GM23248 (cell line): ENCODE measurements around the gene MIGA2. TPM values are rescaled to one million over a fixed set of nuclear protein-coding genes. Genes with fewer than 3 reads are reported as not detected.

ENCODE experiments used
- DNase-seq: peaks from one replicate; pipeline ENCODE4 v3.0.0-alpha.2; 2015
- H2AFZ ChIP-seq: fragments of 200-600 bp; sonication (generic); 2 replicates; pipeline ENCODE4 v1.6.1; 2016; ENCODE audit warnings: antibody characterized with exemption
- H3F3A ChIP-seq: fragments of 200-600 bp; sonication (generic); 2 replicates; pipeline ENCODE4 v1.6.1; 2016; ENCODE audit warnings: mild to moderate bottlenecking, antibody characterized with exemption, mixed run types; ENCODE audit not compliant: insufficient read depth
- H3K27ac ChIP-seq: fragments of 200-600 bp; sonication (generic); 2 replicates; pipeline ENCODE4 v1.5.1; 2016; ENCODE audit warnings: mild to moderate bottlenecking
- H3K27me3 ChIP-seq: fragments of 200-600 bp; sonication (generic); replicated peaks from 2 replicates; pipeline ENCODE4 v1.6.1; 2016; ENCODE audit warnings: mild to moderate bottlenecking; ENCODE audit not compliant: insufficient read depth
- H3K36me3 ChIP-seq: fragments of 200-600 bp; sonication (generic); 2 replicates; pipeline ENCODE4 v1.6.1; 2016; ENCODE audit warnings: low read depth, mild to moderate bottlenecking
- H3K4me1 ChIP-seq: fragments of 200-600 bp; sonication (generic); 2 replicates; pipeline ENCODE4 v1.6.1; 2016; ENCODE audit warnings: mild to moderate bottlenecking; ENCODE audit not compliant: insufficient read depth
- H3K4me2 ChIP-seq: fragments of 200-600 bp; sonication (generic); one replicate; pipeline ENCODE4 v1.6.1; 2016; ENCODE audit warnings: mild to moderate bottlenecking; ENCODE audit not compliant: unreplicated experiment
- H3K4me3 ChIP-seq: fragments of 200-600 bp; sonication (generic); 2 replicates; pipeline ENCODE4 v1.5.1; 2016; ENCODE audit warnings: mild to moderate bottlenecking
- H3K79me2 ChIP-seq: fragments of 200-600 bp; sonication (generic); 2 replicates; pipeline ENCODE4 v1.6.1; 2016; ENCODE audit warnings: mild to moderate bottlenecking; ENCODE audit not compliant: insufficient read depth
- H3K9ac ChIP-seq: fragments of 200-600 bp; sonication (generic); 2 replicates; pipeline ENCODE4 v1.6.1; 2016; ENCODE audit warnings: mild to moderate bottlenecking
- H3K9me2 ChIP-seq: fragments of 200-600 bp; sonication (generic); 2 replicates; pipeline ENCODE4 v1.6.1; 2016; ENCODE audit warnings: mixed run types, mild to moderate bottlenecking, moderate library complexity; ENCODE audit not compliant: insufficient read depth
- H3K9me3 ChIP-seq: fragments of 200-600 bp; sonication (generic); one replicate; pipeline ENCODE4 v1.6.1; 2017; ENCODE audit warnings: low read depth
- H4K20me1 ChIP-seq: fragments of 200-600 bp; sonication (generic); 2 replicates; pipeline ENCODE4 v1.6.0; 2016; ENCODE audit not compliant: insufficient read depth
- EZH2 ChIP-seq: fragments of 200-600 bp; sonication (generic); IDR thresholded peaks from 2 replicates; pipeline ENCODE4 v1.6.1; 2018; ENCODE audit warnings: antibody characterized with exemption, mild to moderate bottlenecking; ENCODE audit not compliant: insufficient read depth, poor library complexity, severe bottlenecking
- EZH2phosphoT487 ChIP-seq: fragments of 200-600 bp; sonication (generic); IDR thresholded peaks from 2 replicates; pipeline ENCODE4 v1.6.1; 2018; ENCODE audit warnings: antibody characterized with exemption, moderate library complexity, mild to moderate bottlenecking, low read depth; ENCODE audit not compliant: insufficient read depth
- WGBS, 2 experiments: methylation state at CpG; one replicate each; pipeline ENCODE4 v1.1.6; 2015 to 2017; ENCODE audit warnings: low lambda C conversion rate in 2 of 2, low coverage in 1 of 2; ENCODE audit errors: missing lambda C conversion rate in 2 of 2; 5-methylcytosine and 5-hydroxymethylcytosine counted together
- in situ Hi-C: fragments of 300-500 bp; cut with MboI; formaldehyde crosslinking; loops from 2 replicates; pipeline ENCODE4 v1.15.0; 2020
- polyA plus RNA-seq: library from polyadenylated mRNA; unstranded; fragments of >200 nt; fragmentation: Nextera tagmentation; extraction: Ambion mirVana; gene quantifications from 2 replicates; pipeline ENCODE4 v1.2.1, GENCODE V29; 2016
- total RNA-seq: library from RNA; depleted of rRNA; stranded (reverse); fragments of >200 nt; shearing (Covaris generic); gene quantifications from 2 replicates; pipeline ENCODE4 v1.2.3, GENCODE V29; 2014

MIGA2 gene
- total and polyA plus RNA-seq, 2 experiments from 2014 or later = 12.4 to 35.1 TPM

DNA sequence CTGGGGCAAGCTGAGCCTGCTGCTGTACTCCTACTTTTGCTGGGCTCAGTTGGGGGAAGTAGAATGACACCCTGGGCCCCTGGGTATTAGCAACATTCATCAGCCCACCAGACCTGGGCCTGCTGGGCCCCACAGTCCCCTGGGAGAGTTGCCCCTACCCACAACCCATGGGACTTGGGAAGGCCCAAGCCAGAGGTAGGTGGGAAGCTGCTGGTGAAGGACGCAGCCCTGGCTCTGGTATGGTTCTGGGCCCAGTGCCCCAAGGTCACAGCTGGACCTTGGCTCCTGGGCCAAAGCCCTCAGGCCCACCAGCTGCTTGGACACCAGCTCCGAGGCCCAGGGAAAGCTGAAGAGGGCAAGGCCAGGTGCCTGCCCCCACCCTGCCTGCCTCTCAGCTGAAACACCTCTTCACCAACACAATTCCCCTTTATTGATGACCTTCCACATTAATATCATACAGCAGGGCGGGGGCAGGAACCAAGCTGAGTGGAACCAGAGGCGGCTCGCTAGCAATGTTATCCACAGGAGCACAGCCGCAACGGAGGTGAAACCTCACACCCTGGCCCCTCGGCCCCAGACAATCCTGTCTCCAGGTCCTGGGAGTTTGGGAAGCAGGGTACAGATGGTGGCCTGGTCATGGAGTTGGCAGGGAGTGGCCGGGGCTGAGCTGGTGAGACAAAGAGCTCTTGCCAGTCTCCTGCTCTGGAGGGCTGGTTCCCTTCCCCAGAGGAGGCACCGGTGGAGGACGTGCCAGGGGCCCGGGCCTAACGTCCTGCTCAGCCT is 58.2 kb downstream of the MIGA2 start:
- no peaks in the 10 kb centered on the region for H3K9me2 ChIP-seq
- no peak overlapping the region for H3K4me3 ChIP-seq
- H3K9ac ChIP-seq = no peak overlapping the region
- TF ChIP-seq EZH2 (no peak), EZH2phosphoT487 (no peak)
- no peak overlapping the region for H3K4me2 ChIP-seq
- H3K27ac ChIP-seq = no peak overlapping the region
- in situ Hi-C loops = no loop called here
- H3K27me3 ChIP-seq = no peaks in the 10 kb centered on the region
- no peaks in the 10 kb centered on the region for H3F3A ChIP-seq
- no peaks in the 10 kb centered on the region for H4K20me1 ChIP-seq
- WGBS, 2 experiments = 90 to 93% methylated on average over 13 of the region's 13 CpGs
- no peaks in the 10 kb centered on the region for H3K9me3 ChIP-seq
- H3K4me1 ChIP-seq = no peaks in the 10 kb centered on the region
- no peaks in the 10 kb centered on the region for H3K36me3 ChIP-seq
- H2AFZ ChIP-seq = no peak overlapping the region
- H3K79me2 ChIP-seq = no peaks in the 10 kb centered on the region
- DNase-seq = no peak

- H3K4me1 ChIP-seq = no peaks in the 10 kb centered on the region
- no peak overlapping the region for H2AFZ ChIP-seq
- no peak for DNase-seq
- 91 to 97% methylated on average over 17 to 21 of the region's 21 CpGs for WGBS, 2 experiments
- H3K9me2 ChIP-seq = no peaks in the 10 kb centered on the region
- no peaks in the 10 kb centered on the region for H4K20me1 ChIP-seq
- H3K36me3 ChIP-seq = no peaks in the 10 kb centered on the region
- TF ChIP-seq EZH2 (no peak), EZH2phosphoT487 (no peak)
- no peaks in the 10 kb centered on the region for H3F3A ChIP-seq
- H3K79me2 ChIP-seq = no peaks in the 10 kb centered on the region
- H3K4me3 ChIP-seq = no peak overlapping the region
- no peaks in the 10 kb centered on the region for H3K27me3 ChIP-seq
- H3K27ac ChIP-seq = no peak overlapping the region
- H3K9ac ChIP-seq = no peak overlapping the region
- no peaks in the 10 kb centered on the region for H3K9me3 ChIP-seq
- no peak overlapping the region for H3K4me2 ChIP-seq
- in situ Hi-C loops = no loop called here
These were observed 58.8 kb downstream of the MIGA2 start for GRCh38 chr9:129095170-129095667.

- Histone ChIP-seq H3K27me3 (no peaks in the 10 kb centered on the region), H3K9me3 (no peaks in the 10 kb centered on the region), H3K4me1 (no peaks in the 10 kb centered on the region), H3K79me2 (no peaks in the 10 kb centered on the region), H4K20me1 (no peaks in the 10 kb centered on the region), H3K9me2 (no peaks in the 10 kb centered on the region), H3K36me3 (no peaks in the 10 kb centered on the region), H3F3A (no peaks in the 10 kb centered on the region), H2AFZ (no peak overlapping the region), H3K4me3 (no peak overlapping the region), H3K27ac (no peak overlapping the region), H3K9ac (no peak overlapping the region), H3K4me2 (no peak overlapping the region)
- 92 to 93% methylated on average over 9 to 12 of the region's 12 CpGs for WGBS, 2 experiments
- in situ Hi-C loops = no loop called here
- DNase-seq = no peak
- no peak for TF ChIP-seq EZH2phosphoT487
- no peak for TF ChIP-seq EZH2
These were observed 59.5 kb downstream of the MIGA2 start for GRCh38 chr9:129095908-129096307.

DNA sequence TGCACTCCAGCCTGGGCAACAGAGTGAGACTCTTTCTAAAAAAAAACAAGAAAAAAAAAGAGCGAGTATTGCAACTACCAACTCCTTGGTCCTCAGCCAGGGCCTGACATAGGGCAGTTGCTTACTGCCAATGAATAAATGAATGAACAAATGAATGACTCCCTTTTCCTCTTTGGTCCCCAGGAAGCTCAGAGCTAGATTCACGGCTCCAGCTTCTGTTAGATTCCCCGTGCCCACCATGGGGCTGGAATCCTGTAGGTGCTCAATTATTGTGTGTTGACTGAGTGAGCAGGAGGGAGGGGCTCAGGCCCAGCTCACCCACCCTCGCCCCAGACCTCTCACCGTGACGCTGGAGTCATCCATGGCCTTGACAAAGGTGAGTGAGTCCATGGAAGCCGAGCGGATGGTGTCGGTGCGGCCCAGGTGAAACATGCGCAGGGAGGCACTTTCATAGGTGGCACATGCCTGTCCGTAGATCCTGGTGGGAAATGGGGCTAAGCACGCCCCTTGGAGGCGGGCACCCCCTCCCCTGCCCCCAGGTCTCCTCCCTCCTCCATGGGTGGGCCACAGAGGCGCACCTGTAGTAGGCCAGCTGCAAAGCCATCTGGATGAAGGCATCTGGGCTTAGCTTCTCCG is 61.4 kb downstream of the MIGA2 start:
- Histone ChIP-seq H3K9me3 (no peaks in the 10 kb centered on the region), H4K20me1 (no peaks in the 10 kb centered on the region), H3K27ac (no peak overlapping the region), H3K4me1 (no peaks in the 10 kb centered on the region), H3K9ac (no peak overlapping the region), H2AFZ (no peak overlapping the region), H3K9me2 (no peaks in the 10 kb centered on the region), H3K27me3 (no peaks in the 10 kb centered on the region), H3F3A (no peaks in the 10 kb centered on the region), H3K79me2 (no peaks in the 10 kb centered on the region), H3K36me3 (no peaks in the 10 kb centered on the region), H3K4me2 (no peak overlapping the region), H3K4me3 (no peak overlapping the region)
- in situ Hi-C loops = no loop called here
- no peak for TF ChIP-seq EZH2phosphoT487
- TF ChIP-seq EZH2 = no peak
- no peak for DNase-seq
- 95 to 99% methylated on average over 14 to 16 of the region's 16 CpGs for WGBS, 2 experiments
